Activated CD8-positive, alpha-beta memory T cell treated with anti-CD3 and anti-CD28 coated beads, Interleukin-2, amount 50 U/mL, for 24 hours (primary cell): ENCODE data around the gene RAP1GAP2.
"Not testable (repeated sequence)": the region's sequence is repeated elsewhere in the genome, so short reads cannot be mapped to it uniquely, and the experiment has no call there.

Experiments used
- DNase-seq: peaks from one replicate; pipeline ENCODE4 v3.0.0-alpha.2; 2020; ENCODE audit errors: extremely low read depth

The RAP1GAP2 gene

DNA sequence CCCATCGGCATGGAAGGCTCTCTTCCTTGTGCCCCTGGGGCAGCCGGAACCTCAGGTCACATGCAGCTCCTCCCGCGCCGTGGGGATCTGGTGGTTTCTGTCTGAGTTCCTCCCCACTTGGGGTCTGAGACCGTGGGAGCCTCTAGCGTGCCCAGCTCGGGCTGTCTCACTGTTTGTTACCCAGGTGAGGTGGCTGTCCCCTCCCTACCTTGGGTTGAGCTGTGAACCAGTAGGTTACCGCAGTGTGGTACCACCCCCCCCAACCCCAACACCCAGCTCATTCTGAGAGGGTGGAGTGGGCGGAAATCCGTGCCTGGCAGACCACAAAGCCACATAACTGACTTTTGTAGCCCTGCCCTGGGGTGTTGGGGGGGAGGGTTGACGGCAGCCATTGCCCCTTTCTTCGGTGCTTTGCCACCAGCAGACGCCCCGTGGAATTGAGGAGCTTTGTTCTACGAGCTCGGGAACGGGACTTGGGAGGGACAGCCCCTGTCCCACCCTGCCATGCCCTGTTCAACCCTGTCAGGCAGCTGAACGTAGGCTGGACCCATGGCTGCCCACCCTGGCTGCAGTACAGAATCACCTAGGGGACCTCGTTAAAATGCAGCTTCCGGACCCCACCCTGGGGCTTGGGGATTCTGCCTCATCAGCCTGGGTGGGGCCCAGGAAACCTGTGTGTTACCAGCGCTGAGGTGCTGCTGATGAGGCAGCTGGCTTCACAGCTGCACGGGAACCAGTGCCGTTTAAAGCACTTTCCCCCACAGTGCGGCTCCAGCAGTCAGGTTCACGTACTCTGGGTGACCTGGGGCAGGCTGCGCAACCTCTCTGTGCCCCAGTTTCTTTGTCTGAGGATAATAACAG is 18.5 kb downstream of the RAP1GAP2 start:
- DNase-seq, result peak; percentile 87

DNA sequence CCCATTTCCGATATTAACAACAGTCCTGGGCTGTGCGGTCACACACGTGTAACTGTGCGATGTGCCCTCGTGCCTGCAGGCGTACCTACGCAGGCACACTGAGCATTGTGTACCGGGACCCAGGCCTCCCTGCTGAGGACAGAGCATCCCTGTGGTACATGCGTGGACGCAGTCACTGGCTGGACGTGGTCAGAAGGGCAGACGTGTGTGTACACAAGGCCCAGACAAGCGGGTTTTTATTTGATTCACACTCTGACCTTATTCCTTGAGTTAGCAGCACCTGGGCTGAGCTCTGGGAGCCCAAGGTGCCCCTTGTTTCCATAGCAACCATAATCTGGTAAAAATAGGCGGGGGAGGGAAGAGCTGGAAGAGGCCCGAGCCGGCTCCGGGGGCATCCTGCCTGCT is 19.5 kb downstream of the RAP1GAP2 start:
- no peak for DNase-seq

GRCh38 chr17:2816688-2817087 is 20.4 kb downstream of the RAP1GAP2 start:
- no peak for DNase-seq

DNA sequence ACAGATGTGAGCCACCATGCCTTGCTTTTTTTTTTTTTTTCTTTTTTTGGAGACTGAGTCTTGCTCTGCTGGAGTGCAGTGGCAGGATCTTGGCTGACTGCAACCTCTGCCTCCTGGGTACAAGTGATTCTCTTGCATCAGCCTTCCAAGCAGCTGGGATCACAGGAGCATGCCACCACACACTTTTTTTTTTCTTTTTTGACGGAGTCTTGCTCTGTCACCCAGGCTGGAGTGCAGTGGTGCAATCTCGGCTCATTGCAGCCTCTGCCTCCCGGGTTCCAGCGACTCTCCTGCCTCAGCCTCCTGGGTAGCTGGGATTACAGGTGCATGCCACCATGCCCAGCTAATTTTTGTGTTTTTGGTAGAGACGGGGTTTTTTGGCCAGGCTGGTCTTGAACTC is 23.1 kb downstream of the RAP1GAP2 start:
- not testable (repeated sequence) for DNase-seq

DNA sequence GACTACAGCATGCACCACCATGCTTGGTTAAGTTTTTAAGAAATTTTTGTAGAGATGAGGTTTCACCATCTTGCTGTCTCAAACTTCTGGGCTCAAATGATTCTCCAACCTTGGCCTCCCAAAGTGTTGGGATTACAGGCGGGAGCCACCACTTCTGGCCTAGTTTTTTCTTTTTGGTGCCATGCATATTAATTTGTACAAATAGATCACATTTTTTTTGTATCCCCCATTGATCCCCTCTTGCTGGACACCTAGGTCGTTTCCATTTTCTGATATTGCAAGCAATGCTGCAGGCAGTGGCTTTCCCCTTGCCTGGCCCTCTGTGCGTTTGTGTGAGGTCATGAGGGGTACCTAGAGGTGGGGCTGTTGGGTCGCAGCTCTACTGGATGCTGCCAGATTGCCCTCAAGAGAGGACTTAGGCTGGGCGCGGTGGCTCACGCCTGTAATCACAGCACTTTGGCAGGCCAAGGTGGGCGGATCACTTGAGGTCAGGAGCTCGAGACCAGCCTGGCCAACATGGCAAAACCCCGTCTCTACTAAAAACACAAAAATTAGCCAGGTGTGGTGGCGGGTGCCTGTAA is 23.8 kb downstream of the RAP1GAP2 start:
- DNase-seq, result no peak

- no peak for DNase-seq
Observed at GRCh38 chr17:2821868-2822267, 25.6 kb downstream of the RAP1GAP2 start.

DNA sequence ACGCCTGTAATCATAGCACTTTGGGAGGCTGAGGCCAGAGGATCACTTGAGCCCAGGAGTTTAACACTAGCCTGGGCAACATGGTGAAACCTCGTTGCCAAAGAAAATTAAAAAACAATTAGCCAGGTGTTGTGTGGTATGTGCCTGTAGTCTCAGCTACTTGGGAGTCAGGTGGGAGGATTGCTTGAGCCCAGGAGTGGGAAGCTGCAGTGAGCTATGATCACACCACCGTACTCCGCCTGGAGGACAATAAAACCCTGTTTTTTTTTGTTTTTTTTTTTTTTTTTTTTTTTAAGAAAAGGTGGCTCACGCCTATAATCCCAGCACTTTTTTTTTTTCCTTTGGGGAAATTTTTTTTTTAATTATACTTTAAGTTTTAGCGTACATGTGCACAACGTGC is 26.1 kb downstream of the RAP1GAP2 start:
- no peak for DNase-seq

- no peak for DNase-seq
Observed at GRCh38 chr17:2825253-2825970, 29.2 kb downstream of the RAP1GAP2 start.

DNA sequence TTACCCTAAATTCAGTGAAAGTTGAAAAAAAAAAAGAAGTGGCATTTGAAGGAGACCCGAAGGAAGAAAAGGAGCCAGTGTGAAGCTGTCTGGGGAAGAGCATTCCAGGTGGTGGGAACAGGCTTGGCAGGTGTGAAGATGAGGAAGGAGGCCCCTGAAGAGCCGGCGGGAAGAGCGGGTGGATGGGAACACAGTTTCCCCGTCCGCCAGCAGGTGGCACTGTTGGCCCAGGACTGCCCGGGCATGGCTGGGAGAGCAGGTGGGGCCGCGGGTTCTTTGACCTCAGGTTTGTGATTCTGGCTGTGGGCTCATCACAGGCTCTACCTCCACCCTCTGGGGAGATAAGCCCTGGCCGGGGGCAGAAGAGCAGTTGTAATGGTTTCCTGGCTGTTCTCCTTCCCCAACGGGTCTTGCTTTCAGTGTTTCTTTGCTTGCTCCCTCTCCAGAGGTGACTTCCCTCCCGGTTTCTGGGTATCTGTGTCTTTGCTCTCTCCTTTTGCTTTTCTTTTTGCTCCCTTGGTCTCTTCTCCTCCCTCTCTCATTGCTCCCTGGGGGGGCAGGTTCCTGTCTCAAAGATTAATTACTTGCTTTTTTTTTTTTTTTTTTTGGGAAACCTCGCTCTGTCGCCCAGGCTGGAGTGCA is 32.3 kb downstream of the RAP1GAP2 start:
- DNase-seq, result peak; percentile 49

- no peak for DNase-seq
Observed at GRCh38 chr17:2830678-2831077, 34.4 kb downstream of the RAP1GAP2 start.

DNA sequence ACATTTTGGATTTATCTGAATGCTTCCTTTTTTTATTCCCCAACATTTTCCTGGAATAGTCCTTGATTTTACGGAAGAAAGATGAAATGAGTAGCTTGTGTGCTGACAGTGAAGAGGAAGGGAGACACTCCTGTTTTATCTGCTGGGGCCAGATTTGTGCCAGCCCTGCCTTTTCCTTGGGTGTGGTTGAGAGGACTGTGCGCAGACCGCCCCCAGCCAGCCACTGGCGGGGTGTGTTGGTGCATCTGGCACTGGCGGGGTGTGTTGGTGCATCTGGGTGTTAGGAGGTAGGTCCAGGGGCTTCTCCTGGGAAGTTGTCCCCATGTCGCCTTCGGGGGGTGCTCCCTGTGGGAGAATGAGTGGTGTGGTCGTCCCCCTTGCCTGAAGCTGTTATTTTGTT is 39.5 kb downstream of the RAP1GAP2 start:
- no peak for DNase-seq

- DNase-seq, result no peak
Observed at GRCh38 chr17:2837147-2837561, 40.9 kb downstream of the RAP1GAP2 start.

DNA sequence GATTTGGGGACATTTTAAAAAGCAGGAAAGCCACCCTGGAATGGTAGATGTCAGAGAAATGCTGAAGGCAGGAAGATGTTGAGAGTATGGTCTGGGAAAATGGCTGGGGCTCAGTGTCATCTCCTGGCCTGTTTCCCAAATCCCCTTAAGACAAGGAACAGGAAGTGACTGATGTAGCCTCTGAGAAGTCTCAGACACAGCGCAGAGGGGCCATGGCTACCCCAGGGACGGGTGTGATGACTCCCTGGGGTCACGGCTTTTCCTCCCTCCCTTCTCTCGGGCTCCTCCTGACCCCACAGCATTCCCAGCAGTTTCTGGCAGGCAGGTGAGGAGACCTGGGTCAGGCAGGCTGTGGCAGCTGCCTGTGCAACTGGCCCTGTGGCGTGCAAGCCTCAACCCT is 45.4 kb downstream of the RAP1GAP2 start:
- DNase-seq, result no peak

DNA sequence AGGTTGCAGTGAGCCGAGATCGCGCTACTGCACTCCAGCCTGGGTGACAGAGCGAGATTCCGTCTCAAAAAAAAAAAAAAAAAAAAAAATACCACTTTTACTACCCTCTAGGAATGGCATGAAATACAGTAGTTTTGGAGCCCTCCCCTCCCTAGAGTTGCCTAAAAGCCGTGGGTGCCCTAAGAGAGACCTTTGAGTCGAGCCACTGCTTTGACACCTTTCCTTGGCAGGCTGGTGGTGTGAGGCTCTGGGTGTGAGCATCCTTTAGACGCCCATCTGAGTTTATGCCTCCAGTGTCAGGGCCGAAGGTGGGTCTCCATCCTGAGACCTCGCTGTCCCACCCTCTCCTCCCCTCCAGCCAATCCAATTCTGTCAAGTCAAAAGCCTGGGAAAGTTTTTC is 46.2 kb downstream of the RAP1GAP2 start:
- DNase-seq, result no peak

DNA sequence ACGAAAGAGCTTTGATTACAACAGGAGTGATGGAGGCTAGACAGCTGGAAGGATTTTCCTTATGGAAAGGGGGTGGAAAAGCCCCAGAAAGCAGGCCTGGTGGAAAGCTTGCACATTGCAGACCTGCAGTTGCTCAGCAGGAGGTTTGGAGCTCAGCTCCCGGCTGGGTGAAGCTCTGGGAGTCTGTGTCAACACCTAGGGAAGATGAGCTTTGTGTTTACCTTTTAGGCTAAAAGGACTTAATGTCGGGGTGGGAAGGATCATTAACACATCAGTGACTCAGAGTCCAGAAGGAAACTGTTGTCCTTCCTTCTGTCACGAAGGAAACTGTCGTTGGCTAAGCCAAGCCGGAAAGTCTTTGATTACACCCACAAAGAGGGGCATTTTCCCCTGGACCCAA is 48.2 kb downstream of the RAP1GAP2 start:
- no peak for DNase-seq

GRCh38 chr17:2847381-2848333 is 51.4 kb downstream of the RAP1GAP2 start:
- DNase-seq, result no peak

GRCh38 chr17:2849327-2849670 is 53.1 kb downstream of the RAP1GAP2 start:
- no peak for DNase-seq

DNA sequence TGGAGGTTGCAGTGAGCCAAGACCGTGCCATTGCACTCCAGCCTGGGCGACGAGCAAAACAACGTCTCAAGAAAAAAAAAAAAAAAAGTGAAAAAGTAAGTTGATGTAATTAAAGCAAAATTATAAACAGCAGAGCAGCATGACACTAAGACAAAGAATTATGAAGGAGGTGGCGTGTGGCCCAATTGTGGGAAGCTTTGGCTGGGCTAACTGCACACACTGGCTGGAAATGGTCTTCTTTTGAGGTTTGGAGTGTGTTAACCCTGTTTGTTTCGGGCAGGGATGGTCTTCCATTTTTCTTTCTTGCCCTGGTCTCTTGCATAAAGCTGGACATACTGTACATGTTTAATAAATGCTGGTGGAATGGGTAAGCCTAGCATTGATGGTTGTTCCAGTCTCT is 54.8 kb downstream of the RAP1GAP2 start:
- no peak for DNase-seq

- DNase-seq, result no peak
Observed at GRCh38 chr17:2851615-2852014, 55.4 kb downstream of the RAP1GAP2 start.

DNA sequence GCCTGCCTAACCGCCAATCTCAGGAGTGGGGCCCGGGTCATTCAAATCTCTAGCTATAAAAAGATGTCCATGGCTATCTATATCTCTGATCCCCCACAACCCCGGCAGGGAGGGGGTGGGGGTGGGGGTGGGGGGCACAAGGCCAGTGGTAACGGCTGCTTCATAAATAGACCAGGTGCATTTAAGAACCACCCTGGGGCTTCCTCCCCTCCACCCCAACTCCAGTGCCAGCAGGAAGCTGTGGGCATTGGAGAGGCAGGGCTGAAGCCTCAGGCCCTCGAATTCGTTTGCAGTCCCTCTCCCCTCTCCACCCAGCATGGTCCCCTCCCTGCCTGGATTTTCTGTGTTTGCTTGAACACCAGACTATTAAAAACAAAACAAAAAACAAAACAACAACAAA is 56.0 kb downstream of the RAP1GAP2 start:
- DNase-seq, result no peak

- DNase-seq, result no peak
Observed at GRCh38 chr17:2852729-2853282, 56.6 kb downstream of the RAP1GAP2 start.
